ENCODE measurements around the gene SSR2. TPM values are rescaled to one million over a fixed set of nuclear protein-coding genes. Genes with fewer than 3 reads are reported as not detected.

SSR2 gene
- total and polyA plus RNA-seq, 7 donors, result 115 to 338 (median 231) TPM

GRCh38 chr1:155967341-155968050 is 53.3 kb downstream of the SSR2 start:
- H3K4me1 ChIP-seq, result peaks cover 0 to 66% (median 57%) of the 10 kb centered on the region in 4 donors
- WGBS, 2 donors, result 47 to 69% methylated on average over 13 of the region's 13 CpGs
- H3K4me3 ChIP-seq, result no peak overlapping the region
- no peaks in the 10 kb centered on the region for H3K27me3 ChIP-seq
- intact Hi-C loops (cut with DNase I), result no loop called here
- no peak for TF ChIP-seq EP300 (IDR thresholded peaks at IDR 0.05)
- no peak for TF ChIP-seq POLR2AphosphoS5 (IDR thresholded peaks at IDR 0.05)
- TF ChIP-seq POLR2A (IDR thresholded peaks at IDR 0.05), result no peak
- TF ChIP-seq CTCF (IDR thresholded peaks at IDR 0.05), result no peak
- DNase-seq, result no peak
- H3K9me3 ChIP-seq, result no peaks in the 10 kb centered on the region
- H3K36me3 ChIP-seq, result peaks cover 27 to 53% (median 40%) of the 10 kb centered on the region in 4 donors
- peak overlapping the region; percentile 63 to 72 (median 64) for H3K27ac ChIP-seq

- Histone ChIP-seq H3K27ac (peak overlapping the region; percentile 63 to 72 (median 64)), H3K4me3 (no peak overlapping the region), H3K9me3 (no peaks in the 10 kb centered on the region), H3K27me3 (no peaks in the 10 kb centered on the region), H3K4me1 (peaks cover 0 to 66% (median 51%) of the 10 kb centered on the region in 4 donors), H3K36me3 (peaks cover 33 to 60% (median 47%) of the 10 kb centered on the region in 4 donors)
- no peak for DNase-seq
- intact Hi-C loops (cut with DNase I), result no loop called here
- no peak for TF ChIP-seq POLR2A (IDR thresholded peaks at IDR 0.05)
- no peak for TF ChIP-seq CTCF (IDR thresholded peaks at IDR 0.05)
- no peak for TF ChIP-seq EP300 (IDR thresholded peaks at IDR 0.05)
- no peak for TF ChIP-seq POLR2AphosphoS5 (IDR thresholded peaks at IDR 0.05)
- WGBS, 2 donors, result 35 to 52% methylated on average over 7 of the region's 7 CpGs
Observed at GRCh38 chr1:155966750-155967149, 54.0 kb downstream of the SSR2 start.

- no peak for DNase-seq
- WGBS, 2 donors, result 80 to 87% methylated on average over 9 of the region's 9 CpGs
- Histone ChIP-seq H3K27me3 (no peaks in the 10 kb centered on the region), H3K36me3 (peaks cover 36 to 66% (median 52%) of the 10 kb centered on the region in 4 donors), H3K4me3 (no peak overlapping the region), H3K27ac (peak overlapping the region; percentile 63 to 72 (median 64)), H3K4me1 (peaks cover 0 to 64% (median 47%) of the 10 kb centered on the region in 4 donors), H3K9me3 (no peaks in the 10 kb centered on the region)
- intact Hi-C loops (cut with DNase I), result no loop called here
- TF ChIP-seq CTCF (IDR thresholded peaks at IDR 0.05) (no peak), POLR2A (IDR thresholded peaks at IDR 0.05) (no peak), POLR2AphosphoS5 (IDR thresholded peaks at IDR 0.05) (no peak), EP300 (IDR thresholded peaks at IDR 0.05) (no peak)
Observed at GRCh38 chr1:155966135-155966534, 54.6 kb downstream of the SSR2 start.

- Histone ChIP-seq H3K4me3 (no peak overlapping the region), H3K27ac (no peak overlapping the region), H3K4me1 (peaks cover 0 to 45% (median 30%) of the 10 kb centered on the region in 4 donors), H3K9me3 (no peaks in the 10 kb centered on the region), H3K27me3 (no peaks in the 10 kb centered on the region), H3K36me3 (peaks cover 36 to 85% (median 68%) of the 10 kb centered on the region in 4 donors)
- WGBS, 2 donors, result 86 to 91% methylated on average over 7 of the region's 7 CpGs
- no peak for DNase-seq
- intact Hi-C loops (cut with DNase I), result no loop called here
- TF ChIP-seq POLR2A (IDR thresholded peaks at IDR 0.05) (no peak), POLR2AphosphoS5 (IDR thresholded peaks at IDR 0.05) (no peak), CTCF (IDR thresholded peaks at IDR 0.05) (no peak), EP300 (IDR thresholded peaks at IDR 0.05) (no peak)
Observed at GRCh38 chr1:155964193-155964592, 56.6 kb downstream of the SSR2 start.
